LoVo (cell line): ENCODE data around the gene LHCGR.
"Not testable (repeated sequence)": the region's sequence is repeated elsewhere in the genome, so short reads cannot be mapped to it uniquely, and the experiment has no call there.

Experiments
- DNase-seq: peaks from one replicate; pipeline ENCODE4 v3.0.0-alpha.2; 2016; ENCODE audit warnings: low spot score

The LHCGR gene

GRCh38 chr2:48739236-48739635 is 16.3 kb downstream of the LHCGR start:
- not testable (repeated sequence) for DNase-seq

GRCh38 chr2:48738806-48739205 is 16.7 kb downstream of the LHCGR start:
- DNase-seq: no peak

GRCh38 chr2:48736251-48736650 is 19.3 kb downstream of the LHCGR start:
- DNase-seq: no peak

GRCh38 chr2:48734576-48735303 is 20.8 kb downstream of the LHCGR start:
- DNase-seq: no peak

- DNase-seq: no peak
These were observed 22.4 kb downstream of the LHCGR start for GRCh38 chr2:48733067-48733503.

GRCh38 chr2:48728840-48729239 is 26.7 kb downstream of the LHCGR start:
- DNase-seq: no peak

GRCh38 chr2:48728295-48728694 is 27.2 kb downstream of the LHCGR start:
- DNase-seq: no peak

- no peak for DNase-seq
These were observed 28.0 kb downstream of the LHCGR start for GRCh38 chr2:48727560-48727959.

GRCh38 chr2:48725696-48726494 is 29.6 kb downstream of the LHCGR start:
- DNase-seq: no peak

GRCh38 chr2:48724278-48724677 is 31.2 kb downstream of the LHCGR start:
- no peak for DNase-seq

GRCh38 chr2:48723129-48723528 is 32.4 kb downstream of the LHCGR start:
- DNase-seq: no peak

- no peak for DNase-seq
These were observed 33.1 kb downstream of the LHCGR start for GRCh38 chr2:48722391-48722790.

- no peak for DNase-seq
These were observed 34.4 kb downstream of the LHCGR start for GRCh38 chr2:48721158-48721557.

- no peak for DNase-seq
These were observed 35.9 kb downstream of the LHCGR start for GRCh38 chr2:48719480-48720177.

GRCh38 chr2:48717846-48718245 is 37.7 kb downstream of the LHCGR start:
- no peak for DNase-seq

GRCh38 chr2:48715956-48716355 is 39.6 kb downstream of the LHCGR start:
- DNase-seq: no peak

- DNase-seq: no peak
These were observed 40.3 kb downstream of the LHCGR start for GRCh38 chr2:48715042-48715899.

- no peak for DNase-seq
These were observed 41.3 kb downstream of the LHCGR start for GRCh38 chr2:48714245-48714644.

GRCh38 chr2:48713647-48714046 is 41.9 kb downstream of the LHCGR start:
- no peak for DNase-seq

GRCh38 chr2:48712151-48712550 is 43.4 kb downstream of the LHCGR start:
- no peak for DNase-seq

- DNase-seq: no peak
These were observed 44.2 kb downstream of the LHCGR start for GRCh38 chr2:48711343-48711742.
